ENCODE measurements around the gene SNAP25.

The SNAP25 gene

DNA sequence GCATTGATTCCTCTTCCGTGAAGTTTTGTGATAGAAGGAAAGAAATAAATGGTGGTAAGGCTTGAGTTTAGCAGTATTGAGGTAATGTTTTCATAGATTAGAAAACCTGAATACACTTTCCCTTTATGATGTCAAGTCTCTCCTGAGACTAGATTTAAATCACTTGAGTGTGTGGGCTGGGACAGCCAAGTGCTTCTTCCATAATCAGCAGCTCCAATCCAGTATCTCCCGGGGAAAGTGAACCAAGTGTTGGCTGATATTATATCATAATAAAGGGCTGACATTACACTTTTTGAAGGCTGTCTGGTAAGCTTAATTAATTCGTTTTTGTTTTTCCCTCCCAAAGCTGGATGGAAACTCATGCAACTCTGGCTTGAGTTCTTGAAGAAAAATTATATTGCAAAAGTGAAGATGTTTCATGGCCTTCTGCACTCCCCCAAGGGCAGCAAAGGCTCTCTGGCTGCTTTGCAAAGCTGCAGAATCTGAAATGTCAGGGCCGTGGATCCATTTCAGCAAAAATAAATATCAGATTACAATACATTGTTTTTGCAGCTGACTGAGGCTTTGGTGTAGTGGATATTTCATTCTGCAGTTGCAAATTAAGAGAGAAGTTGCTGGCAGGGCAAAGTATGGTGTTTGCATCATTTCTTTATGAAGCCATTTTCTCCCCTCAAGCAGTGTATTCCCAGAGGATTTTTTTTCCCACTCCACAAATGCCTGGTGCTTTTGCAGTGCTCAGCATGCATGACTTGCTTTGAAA, 114.2 kb downstream of the SNAP25 start:
- TF ChIP-seq ZNF274 (IDR thresholded peaks at IDR 0.05; ENCODE audit: low read depth, low read length): no peak
- H3K4me3 ChIP-seq (ENCODE audit: low read length): no peak overlapping the region

- no peak overlapping the region for H3K4me3 ChIP-seq (ENCODE audit: low read length)
- no peak for TF ChIP-seq ZNF274 (IDR thresholded peaks at IDR 0.05; ENCODE audit: low read depth, low read length)
Measured at GRCh38 chr20:10336959-10337729, 118.5 kb downstream of the SNAP25 start.

GRCh38 chr20:10338426-10339180, 120.0 kb downstream of the SNAP25 start:
- no peak overlapping the region for H3K4me3 ChIP-seq (ENCODE audit: low read length)
- TF ChIP-seq ZNF274 (IDR thresholded peaks at IDR 0.05; ENCODE audit: low read depth, low read length): no peak

- TF ChIP-seq ZNF274 (IDR thresholded peaks at IDR 0.05; ENCODE audit: low read depth, low read length): no peak
- no peak overlapping the region for H3K4me3 ChIP-seq (ENCODE audit: low read length)
Measured at GRCh38 chr20:10339609-10340008, 121.0 kb downstream of the SNAP25 start.

- no peak for TF ChIP-seq ZNF274 (IDR thresholded peaks at IDR 0.05; ENCODE audit: low read depth, low read length)
- no peak overlapping the region for H3K4me3 ChIP-seq (ENCODE audit: low read length)
Measured at GRCh38 chr20:10342152-10342551, 123.5 kb downstream of the SNAP25 start.

DNA sequence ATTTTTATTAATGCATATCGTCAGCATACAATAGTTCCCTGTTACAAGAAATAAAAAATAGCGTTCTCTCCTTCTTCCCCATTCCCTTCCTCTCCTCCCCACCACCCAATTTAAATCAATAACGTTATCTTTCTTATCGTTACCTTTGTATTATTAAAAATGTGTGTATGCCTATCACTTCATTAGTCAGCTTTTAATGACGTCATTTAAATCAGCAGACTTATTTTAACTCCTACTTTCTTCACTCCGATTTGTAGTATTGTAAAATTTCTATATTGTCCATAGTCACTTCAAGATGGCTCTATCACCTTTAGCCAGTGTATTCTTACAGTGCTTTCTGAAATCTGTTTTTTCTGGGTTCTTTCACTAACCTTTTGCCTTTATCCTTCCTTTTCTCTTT, 126.3 kb downstream of the SNAP25 start:
- H3K4me3 ChIP-seq (ENCODE audit: low read length): no peak overlapping the region
- TF ChIP-seq ZNF274 (IDR thresholded peaks at IDR 0.05; ENCODE audit: low read depth, low read length): no peak

- no peak for TF ChIP-seq ZNF274 (IDR thresholded peaks at IDR 0.05; ENCODE audit: low read depth, low read length)
- H3K4me3 ChIP-seq (ENCODE audit: low read length): no peak overlapping the region
Measured at GRCh38 chr20:10347086-10347880, 128.7 kb downstream of the SNAP25 start.

- no peak overlapping the region for H3K4me3 ChIP-seq (ENCODE audit: low read length)
- TF ChIP-seq ZNF274 (IDR thresholded peaks at IDR 0.05; ENCODE audit: low read depth, low read length): no peak
Measured at GRCh38 chr20:10349118-10349517, 130.5 kb downstream of the SNAP25 start.

GRCh38 chr20:10350188-10350842, 131.7 kb downstream of the SNAP25 start:
- H3K4me3 ChIP-seq (ENCODE audit: low read length): no peak overlapping the region
- TF ChIP-seq ZNF274 (IDR thresholded peaks at IDR 0.05; ENCODE audit: low read depth, low read length): no peak

DNA sequence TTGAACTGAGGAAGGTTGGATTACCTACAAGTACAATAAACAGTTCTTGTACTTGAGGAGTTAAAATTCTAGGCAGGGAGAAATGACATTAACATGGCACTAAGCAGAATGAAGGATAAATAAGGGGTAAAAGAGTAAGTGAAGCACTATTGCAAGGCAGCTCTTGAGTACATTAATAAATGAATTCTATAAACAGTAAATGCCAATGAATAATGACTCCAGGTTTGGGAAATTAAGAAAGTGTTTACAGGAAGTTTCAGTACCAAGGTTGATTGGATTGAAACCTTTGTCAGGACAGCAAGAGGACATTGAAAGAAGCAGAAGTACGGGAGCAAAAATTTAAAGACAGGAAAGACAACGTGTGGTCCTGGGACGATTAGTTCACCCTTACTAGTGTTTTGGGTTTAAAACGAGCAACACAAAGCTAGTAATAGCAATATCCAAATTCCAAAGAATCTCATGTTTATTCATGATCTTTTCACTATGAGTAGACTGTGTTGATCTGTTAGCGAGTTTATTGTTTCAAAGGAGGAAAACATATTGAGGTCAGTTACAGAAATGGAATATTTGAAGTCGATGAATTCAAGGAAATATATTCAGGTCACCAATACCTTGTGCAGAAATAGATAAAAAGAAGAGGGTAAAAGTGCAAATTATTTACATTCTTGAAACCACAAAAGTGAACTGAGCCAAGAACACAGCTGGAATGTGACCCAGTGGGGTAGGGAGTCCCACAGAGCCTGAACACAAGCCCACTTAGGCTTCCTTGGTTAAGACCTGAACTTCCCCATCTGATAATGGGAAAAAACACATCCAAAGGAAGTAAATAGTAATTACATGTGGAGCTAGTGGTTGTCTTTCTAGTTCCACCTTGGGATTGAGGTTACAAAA, 134.5 kb downstream of the SNAP25 start:
- no peak overlapping the region for H3K4me3 ChIP-seq (ENCODE audit: low read length)
- TF ChIP-seq ZNF274 (IDR thresholded peaks at IDR 0.05; ENCODE audit: low read depth, low read length): no peak

DNA sequence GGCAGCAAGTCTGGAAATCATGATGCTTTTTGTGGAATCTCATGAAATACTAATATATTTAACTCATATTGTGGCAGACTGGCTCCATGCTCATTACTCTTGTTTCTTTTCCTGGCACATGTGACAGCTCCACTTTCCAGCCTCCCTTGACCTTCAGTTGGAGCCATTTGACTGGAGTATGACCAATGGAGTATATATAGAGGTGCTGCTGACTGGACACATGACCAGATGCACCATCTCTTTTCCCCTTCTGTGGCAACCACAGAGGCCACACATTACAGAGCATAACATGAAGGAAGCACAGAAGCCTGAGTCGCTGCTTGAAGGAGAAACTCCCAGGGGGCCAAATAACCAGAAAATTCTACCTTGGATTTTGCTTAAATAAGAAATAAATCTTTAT, 138.0 kb downstream of the SNAP25 start:
- TF ChIP-seq ZNF274 (IDR thresholded peaks at IDR 0.05; ENCODE audit: low read depth, low read length): no peak
- H3K4me3 ChIP-seq (ENCODE audit: low read length): no peak overlapping the region

All from GM08714 (cell line).